Liver (tissue), 9 donors: Measurements from ENCODE around the gene RBM15B. TPM values are rescaled to one million over a fixed set of nuclear protein-coding genes. Genes with fewer than 3 reads are reported as not detected.
A peak's percentile ranks its signal among the peaks of the same experiment; 100 is the strongest.

Experiments
- DNase-seq: peaks from one replicate; pipeline ENCODE4 v3.0.0-alpha.2; 2017; ENCODE audit warnings: low spot score
- H3K27ac ChIP-seq, 2 donors: one replicate each; pipeline ENCODE4 v1.7.0; 2013; ENCODE audit warnings: inconsistent platforms in 2 of 2, low read length in 2 of 2, control low read depth in 1 of 2, low read depth in 1 of 2, mild to moderate bottlenecking in 1 of 2
- H3K27me3 ChIP-seq, 4 donors: one replicate each; pipeline versions ENCODE4 v1.6.1 to v1.7.0; 2013; ENCODE audit warnings: low read length in 3 of 4, inconsistent platforms in 1 of 4, mild to moderate bottlenecking in 1 of 4, moderate library complexity in 1 of 4; ENCODE audit not compliant: control insufficient read depth in 4 of 4, insufficient read depth in 4 of 4
- H3K36me3 ChIP-seq, 4 donors: one replicate each; pipeline versions ENCODE4 v1.6.1 to v1.7.0; 2013; ENCODE audit warnings: low read length in 3 of 4, mild to moderate bottlenecking in 3 of 4, low read depth in 1 of 4, moderate library complexity in 1 of 4; ENCODE audit not compliant: control insufficient read depth in 4 of 4, insufficient read depth in 3 of 4
- H3K4me1 ChIP-seq, 4 donors: one replicate each; pipeline versions ENCODE4 v1.6.1 to v1.7.0; 2013; ENCODE audit warnings: low read length in 3 of 4, mild to moderate bottlenecking in 3 of 4, moderate library complexity in 1 of 4; ENCODE audit not compliant: control insufficient read depth in 4 of 4, insufficient read depth in 4 of 4
- H3K4me3 ChIP-seq, 3 donors: one replicate each; pipeline versions ENCODE4 v1.6.1 to v1.7.0; 2013; ENCODE audit warnings: low read length in 3 of 3, control low read depth in 1 of 3, low read depth in 1 of 3, mild to moderate bottlenecking in 1 of 3
- H3K9ac ChIP-seq, 2 donors: one replicate each; pipeline ENCODE4 v1.7.0; 2013; ENCODE audit warnings: low read length in 2 of 2, mild to moderate bottlenecking in 2 of 2, moderate library complexity in 2 of 2, control low read depth in 1 of 2, low read depth in 1 of 2
- H3K9me3 ChIP-seq, 4 donors: one replicate each; pipeline versions ENCODE4 v1.6.1 to v1.7.0; 2013; ENCODE audit warnings: low read length in 3 of 4; ENCODE audit not compliant: control insufficient read depth in 4 of 4
- EGR1 ChIP-seq, 2 donors: IDR thresholded peaks; 2 replicates each; pipeline ENCODE4 v1.6.1; 2016 to 2018; ENCODE audit warnings: antibody characterized with exemption in 2 of 2, low read depth in 2 of 2
- FOXA1 ChIP-seq: IDR thresholded peaks from 2 replicates; pipeline ENCODE4 v1.6.1; 2016; ENCODE audit warnings: antibody characterized with exemption
- GABPA ChIP-seq, 2 donors: IDR thresholded peaks in 1 of 2; conservative IDR thresholded peaks in 1 of 2; 2 replicates each; pipeline ENCODE4 v1.6.1; 2016; ENCODE audit warnings: antibody characterized with exemption in 2 of 2, mild to moderate bottlenecking in 1 of 2, moderate library complexity in 1 of 2
- HNF4A ChIP-seq, 2 donors: conservative IDR thresholded peaks; 2 replicates each; pipeline ENCODE4 v1.6.1; 2016; ENCODE audit warnings: antibody characterized with exemption in 2 of 2, mild to moderate bottlenecking in 2 of 2
- HNF4G ChIP-seq: IDR thresholded peaks from 2 replicates; pipeline ENCODE4 v1.6.1; 2016; ENCODE audit warnings: antibody characterized with exemption
- JUND ChIP-seq, 2 donors: IDR thresholded peaks; 2 replicates each; pipeline ENCODE4 v1.6.1; 2016; ENCODE audit warnings: antibody characterized with exemption in 2 of 2
- NR2F2 ChIP-seq: IDR thresholded peaks from 2 replicates; pipeline ENCODE4 v1.6.1; 2016; ENCODE audit warnings: antibody characterized with exemption
- RAD21 ChIP-seq, 2 donors: IDR thresholded peaks; 2 replicates each; pipeline ENCODE4 v1.6.1; 2016; ENCODE audit warnings: antibody characterized with exemption in 2 of 2, mild to moderate bottlenecking in 2 of 2
- RXRA ChIP-seq, 2 donors: IDR thresholded peaks; 2 replicates each; pipeline ENCODE4 v1.6.1; 2017 to 2018; ENCODE audit warnings: antibody characterized with exemption in 2 of 2, mild to moderate bottlenecking in 1 of 2
- SP1 ChIP-seq: IDR thresholded peaks from 2 replicates; pipeline ENCODE4 v1.6.1; 2018; ENCODE audit warnings: antibody characterized with exemption, mild to moderate bottlenecking
- TAF1 ChIP-seq: conservative IDR thresholded peaks from 2 replicates; pipeline ENCODE4 v1.6.1; 2016; ENCODE audit warnings: antibody characterized with exemption, mild to moderate bottlenecking
- YY1 ChIP-seq: IDR thresholded peaks from 2 replicates; pipeline ENCODE4 v1.6.1; 2016; ENCODE audit warnings: antibody characterized with exemption, mild to moderate bottlenecking
- WGBS: extraction: QIAGEN DNeasy Blood & Tissue Kit; methylation state at CpG from one replicate; pipeline ENCODE4 v1.1.7; 2013; 5-methylcytosine and 5-hydroxymethylcytosine counted together
- polyA plus RNA-seq, 2 donors: library from polyadenylated mRNA; stranded (reverse) in 1 of 2; unstranded in 1 of 2; fragments of 200-250 nt in 1 of 2; fragments of >200 nt in 1 of 2; fragmentation: Nextera tagmentation in 1 of 2; extraction: Ambion mirVana in 1 of 2; gene quantifications; one replicate each; pipeline versions ENCODE4 v1.2.1 to v1.2.3, GENCODE V29; 2013 to 2015
- total RNA-seq, 2 donors: library from RNA; depleted of rRNA; stranded (reverse); fragments of >200 nt; gene quantifications; one replicate each; pipeline ENCODE4 v1.2.3, GENCODE V29; 2014
- TF ChIP-seq, protein P1 (sequence below): fragments of 150-350 bp; IDR thresholded peaks from 2 replicates; pipeline ENCODE4 v1.5.1; 2017; ENCODE audit warnings: improper control_type of control experiment, low read depth, low read length; ENCODE audit not compliant: missing input control
- TF ChIP-seq, protein P2 (sequence below): IDR thresholded peaks from 2 replicates; pipeline ENCODE4 v1.6.1; 2016; ENCODE audit warnings: antibody characterized with exemption
- TF ChIP-seq, protein P3 (sequence below): IDR thresholded peaks from 2 replicates; pipeline ENCODE4 v1.6.1; 2016; ENCODE audit warnings: antibody characterized with exemption
- TF ChIP-seq, protein P4 (sequence below): IDR thresholded peaks from 2 replicates; pipeline ENCODE4 v1.6.1; 2016; ENCODE audit warnings: antibody characterized with exemption
- TF ChIP-seq, protein P5 (sequence below): IDR thresholded peaks from 2 replicates; pipeline ENCODE4 v1.6.1; 2016; ENCODE audit warnings: antibody characterized with exemption, mild to moderate bottlenecking
- donor health status: healthy.
- donor health status: healthy.
- donor health status: healthy.
- donor health status: healthy.
- donor health status: healthy.

The RBM15B gene
- total and polyA plus RNA-seq, 4 donors, result 2.3 to 14.8 (median 10.0) TPM

DNA sequence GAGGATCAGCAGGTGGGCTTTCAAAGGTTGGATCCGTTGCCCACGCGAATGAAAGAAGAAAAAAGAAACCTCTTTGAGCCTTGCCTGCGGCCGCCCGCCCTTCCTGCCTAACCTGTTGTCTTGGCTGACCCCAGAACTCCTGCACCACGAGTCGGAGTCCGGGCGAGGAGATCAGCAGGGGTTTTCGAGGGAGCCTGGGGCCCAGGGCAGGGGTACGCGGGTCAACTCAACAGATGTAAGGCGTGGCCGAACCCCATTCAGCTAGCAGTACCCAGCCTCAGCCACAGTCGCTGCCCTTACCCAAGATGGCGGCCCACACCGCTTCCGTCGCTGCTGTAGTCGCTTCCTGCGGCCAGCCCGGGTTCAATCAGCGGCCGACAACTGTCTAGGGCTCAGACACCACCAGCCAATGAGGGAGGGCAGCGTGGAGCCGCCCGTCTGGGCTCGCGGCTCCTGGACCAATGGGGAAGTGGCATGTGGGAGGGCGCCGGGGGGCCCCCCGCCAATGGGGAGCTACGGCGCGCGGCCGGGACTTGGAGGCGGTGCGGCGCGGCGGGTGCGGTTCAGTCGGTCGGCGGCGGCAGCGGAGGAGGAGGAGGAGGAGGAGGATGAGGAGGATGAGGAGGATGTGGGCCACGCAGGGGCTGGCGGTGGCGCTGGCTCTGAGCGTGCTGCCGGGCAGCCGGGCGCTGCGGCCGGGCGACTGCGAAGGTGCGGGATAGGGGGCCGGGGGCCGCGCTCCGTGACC is 6.2 kb upstream of the RBM15B start, which contains the start of gene MANF (continued):
- TF ChIP-seq, protein P1, sequence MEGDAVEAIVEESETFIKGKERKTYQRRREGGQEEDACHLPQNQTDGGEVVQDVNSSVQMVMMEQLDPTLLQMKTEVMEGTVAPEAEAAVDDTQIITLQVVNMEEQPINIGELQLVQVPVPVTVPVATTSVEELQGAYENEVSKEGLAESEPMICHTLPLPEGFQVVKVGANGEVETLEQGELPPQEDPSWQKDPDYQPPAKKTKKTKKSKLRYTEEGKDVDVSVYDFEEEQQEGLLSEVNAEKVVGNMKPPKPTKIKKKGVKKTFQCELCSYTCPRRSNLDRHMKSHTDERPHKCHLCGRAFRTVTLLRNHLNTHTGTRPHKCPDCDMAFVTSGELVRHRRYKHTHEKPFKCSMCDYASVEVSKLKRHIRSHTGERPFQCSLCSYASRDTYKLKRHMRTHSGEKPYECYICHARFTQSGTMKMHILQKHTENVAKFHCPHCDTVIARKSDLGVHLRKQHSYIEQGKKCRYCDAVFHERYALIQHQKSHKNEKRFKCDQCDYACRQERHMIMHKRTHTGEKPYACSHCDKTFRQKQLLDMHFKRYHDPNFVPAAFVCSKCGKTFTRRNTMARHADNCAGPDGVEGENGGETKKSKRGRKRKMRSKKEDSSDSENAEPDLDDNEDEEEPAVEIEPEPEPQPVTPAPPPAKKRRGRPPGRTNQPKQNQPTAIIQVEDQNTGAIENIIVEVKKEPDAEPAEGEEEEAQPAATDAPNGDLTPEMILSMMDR, result no peak
- TF ChIP-seq RXRA (IDR thresholded peaks at IDR 0.05) (peak; percentile 73 to 87), JUND (IDR thresholded peaks at IDR 0.05) (no peak)

DNA sequence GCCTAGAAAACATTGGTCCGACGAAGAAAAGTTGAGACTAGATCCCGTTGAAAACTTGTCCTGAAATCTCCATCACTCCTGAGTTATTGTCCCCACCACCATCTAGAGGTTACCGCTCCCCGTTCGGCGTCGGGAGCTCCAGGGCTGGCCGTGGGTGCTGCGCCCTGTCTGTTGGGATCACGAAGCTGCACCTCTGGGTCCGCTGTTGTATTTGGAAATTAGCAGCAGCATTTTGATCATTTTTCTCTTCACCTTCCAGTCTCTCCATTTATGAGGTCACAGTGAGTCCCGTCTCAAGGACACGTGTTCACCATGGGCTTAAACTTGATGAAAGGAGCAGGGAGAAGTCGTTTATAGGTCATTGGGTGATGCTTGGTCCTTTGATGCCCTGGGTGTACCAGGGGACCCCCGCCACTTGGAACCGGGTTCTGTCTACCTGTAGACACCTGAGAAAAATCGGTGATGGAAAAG is 5.4 kb upstream of the RBM15B start:
- Histone ChIP-seq H3K27ac (peak overlapping the region; percentile 71 to 96), H3K36me3 (peaks cover 6 to 15% (median 13%) of the 10 kb centered on the region in 4 donors), H3K9me3 (no peaks in the 10 kb centered on the region), H3K4me1 (peaks cover 0 to 56% (median 46%) of the 10 kb centered on the region in 4 donors), H3K4me3 (peak overlapping the region; percentile 63 to 94 (median 90)), H3K9ac (peak overlapping the region; percentile 56 to 84), H3K27me3 (no peaks in the 10 kb centered on the region)
- DNase-seq, result no peak
- 2% methylated on average over 18 of the region's 18 CpGs for WGBS
- no peak for TF ChIP-seq RAD21 (IDR thresholded peaks at IDR 0.05)
- no peak for TF ChIP-seq RXRA (IDR thresholded peaks at IDR 0.05)
- TF ChIP-seq, protein P2, sequence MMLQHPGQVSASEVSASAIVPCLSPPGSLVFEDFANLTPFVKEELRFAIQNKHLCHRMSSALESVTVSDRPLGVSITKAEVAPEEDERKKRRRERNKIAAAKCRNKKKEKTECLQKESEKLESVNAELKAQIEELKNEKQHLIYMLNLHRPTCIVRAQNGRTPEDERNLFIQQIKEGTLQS, result no peak
- no peak for TF ChIP-seq YY1
- TF ChIP-seq EGR1 (IDR thresholded peaks at IDR 0.05; ENCODE audit: low read depth in 2 of 2), result no peak
- TF ChIP-seq GABPA (IDR thresholded peaks at IDR 0.05 in 1 of 2, conservative IDR thresholded peaks at IDR 0.05 in 1 of 2), result no peak
- no peak for TF ChIP-seq HNF4G
- TF ChIP-seq TAF1, result no peak
- TF ChIP-seq, protein P3, sequence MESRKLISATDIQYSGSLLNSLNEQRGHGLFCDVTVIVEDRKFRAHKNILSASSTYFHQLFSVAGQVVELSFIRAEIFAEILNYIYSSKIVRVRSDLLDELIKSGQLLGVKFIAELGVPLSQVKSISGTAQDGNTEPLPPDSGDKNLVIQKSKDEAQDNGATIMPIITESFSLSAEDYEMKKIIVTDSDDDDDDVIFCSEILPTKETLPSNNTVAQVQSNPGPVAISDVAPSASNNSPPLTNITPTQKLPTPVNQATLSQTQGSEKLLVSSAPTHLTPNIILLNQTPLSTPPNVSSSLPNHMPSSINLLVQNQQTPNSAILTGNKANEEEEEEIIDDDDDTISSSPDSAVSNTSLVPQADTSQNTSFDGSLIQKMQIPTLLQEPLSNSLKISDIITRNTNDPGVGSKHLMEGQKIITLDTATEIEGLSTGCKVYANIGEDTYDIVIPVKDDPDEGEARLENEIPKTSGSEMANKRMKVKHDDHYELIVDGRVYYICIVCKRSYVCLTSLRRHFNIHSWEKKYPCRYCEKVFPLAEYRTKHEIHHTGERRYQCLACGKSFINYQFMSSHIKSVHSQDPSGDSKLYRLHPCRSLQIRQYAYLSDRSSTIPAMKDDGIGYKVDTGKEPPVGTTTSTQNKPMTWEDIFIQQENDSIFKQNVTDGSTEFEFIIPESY, result no peak
- TF ChIP-seq FOXA1, result no peak
- TF ChIP-seq, protein P1, result no peak
- no peak for TF ChIP-seq SP1
- TF ChIP-seq, protein P4, sequence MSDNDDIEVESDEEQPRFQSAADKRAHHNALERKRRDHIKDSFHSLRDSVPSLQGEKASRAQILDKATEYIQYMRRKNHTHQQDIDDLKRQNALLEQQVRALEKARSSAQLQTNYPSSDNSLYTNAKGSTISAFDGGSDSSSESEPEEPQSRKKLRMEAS, result no peak
- TF ChIP-seq NR2F2, result no peak
- TF ChIP-seq HNF4A (conservative IDR thresholded peaks at IDR 0.05), result no peak
- no peak for TF ChIP-seq JUND (IDR thresholded peaks at IDR 0.05)
- TF ChIP-seq, protein P5, sequence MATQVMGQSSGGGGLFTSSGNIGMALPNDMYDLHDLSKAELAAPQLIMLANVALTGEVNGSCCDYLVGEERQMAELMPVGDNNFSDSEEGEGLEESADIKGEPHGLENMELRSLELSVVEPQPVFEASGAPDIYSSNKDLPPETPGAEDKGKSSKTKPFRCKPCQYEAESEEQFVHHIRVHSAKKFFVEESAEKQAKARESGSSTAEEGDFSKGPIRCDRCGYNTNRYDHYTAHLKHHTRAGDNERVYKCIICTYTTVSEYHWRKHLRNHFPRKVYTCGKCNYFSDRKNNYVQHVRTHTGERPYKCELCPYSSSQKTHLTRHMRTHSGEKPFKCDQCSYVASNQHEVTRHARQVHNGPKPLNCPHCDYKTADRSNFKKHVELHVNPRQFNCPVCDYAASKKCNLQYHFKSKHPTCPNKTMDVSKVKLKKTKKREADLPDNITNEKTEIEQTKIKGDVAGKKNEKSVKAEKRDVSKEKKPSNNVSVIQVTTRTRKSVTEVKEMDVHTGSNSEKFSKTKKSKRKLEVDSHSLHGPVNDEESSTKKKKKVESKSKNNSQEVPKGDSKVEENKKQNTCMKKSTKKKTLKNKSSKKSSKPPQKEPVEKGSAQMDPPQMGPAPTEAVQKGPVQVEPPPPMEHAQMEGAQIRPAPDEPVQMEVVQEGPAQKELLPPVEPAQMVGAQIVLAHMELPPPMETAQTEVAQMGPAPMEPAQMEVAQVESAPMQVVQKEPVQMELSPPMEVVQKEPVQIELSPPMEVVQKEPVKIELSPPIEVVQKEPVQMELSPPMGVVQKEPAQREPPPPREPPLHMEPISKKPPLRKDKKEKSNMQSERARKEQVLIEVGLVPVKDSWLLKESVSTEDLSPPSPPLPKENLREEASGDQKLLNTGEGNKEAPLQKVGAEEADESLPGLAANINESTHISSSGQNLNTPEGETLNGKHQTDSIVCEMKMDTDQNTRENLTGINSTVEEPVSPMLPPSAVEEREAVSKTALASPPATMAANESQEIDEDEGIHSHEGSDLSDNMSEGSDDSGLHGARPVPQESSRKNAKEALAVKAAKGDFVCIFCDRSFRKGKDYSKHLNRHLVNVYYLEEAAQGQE, result no peak
